HEK293T (cell line): ENCODE results near the gene SEPTIN14.
"Not testable (repeated sequence)": the region's sequence is repeated elsewhere in the genome, so short reads cannot be mapped to it uniquely, and the experiment has no call there.

Experiments used
- ARNT ChIP-seq: fragments of 450-650 bp; IDR thresholded peaks from 2 replicates; pipeline ENCODE4 v1.6.1; 2017; ENCODE audit warnings: mild to moderate bottlenecking
- BHLHE40 ChIP-seq: fragments of 450-650 bp; IDR thresholded peaks from 2 replicates; pipeline ENCODE4 v1.6.1; 2016; ENCODE audit warnings: mild to moderate bottlenecking, moderate library complexity, borderline replicate concordance
- CTBP1 ChIP-seq: fragments of 450-650 bp; IDR thresholded peaks from 2 replicates; pipeline ENCODE4 v1.6.1; 2016; ENCODE audit warnings: borderline replicate concordance
- ELF4 ChIP-seq: fragments of 450-650 bp; IDR thresholded peaks from 2 replicates; pipeline ENCODE4 v1.6.1; 2017; ENCODE audit warnings: antibody characterized with exemption
- FOXA1 ChIP-seq: fragments of 450-650 bp; IDR thresholded peaks from 2 replicates; pipeline ENCODE4 v1.6.1; 2016; ENCODE audit warnings: mild to moderate bottlenecking
- FOXK2 ChIP-seq: fragments of 450-650 bp; IDR thresholded peaks from 2 replicates; pipeline ENCODE4 v1.6.1; 2016; ENCODE audit warnings: mild to moderate bottlenecking
- FOXM1 ChIP-seq: fragments of 450-650 bp; IDR thresholded peaks from 2 replicates; pipeline ENCODE4 v1.6.1; 2017; ENCODE audit warnings: mild to moderate bottlenecking, borderline replicate concordance
- LEF1 ChIP-seq: fragments of 450-650 bp; IDR thresholded peaks from 2 replicates; pipeline ENCODE4 v1.6.1; 2017; ENCODE audit warnings: mild to moderate bottlenecking, borderline replicate concordance
- NFRKB ChIP-seq: fragments of 450-650 bp; IDR thresholded peaks from 2 replicates; pipeline ENCODE4 v1.6.1; 2016; ENCODE audit warnings: mild to moderate bottlenecking, moderate library complexity
- PKNOX1 ChIP-seq: fragments of 450-650 bp; IDR thresholded peaks from 2 replicates; pipeline ENCODE4 v1.6.1; 2016
- SP1 ChIP-seq: fragments of 450-650 bp; IDR thresholded peaks from 2 replicates; pipeline ENCODE4 v1.6.1; 2017
- SUZ12 ChIP-seq: fragments of 450-650 bp; IDR thresholded peaks from 2 replicates; pipeline ENCODE4 v1.6.1; 2016; ENCODE audit warnings: mild to moderate bottlenecking
- TARDBP ChIP-seq: fragments of 450-650 bp; IDR thresholded peaks from 2 replicates; pipeline ENCODE4 v1.6.1; 2016
- ZNF384 ChIP-seq: fragments of 450-650 bp; IDR thresholded peaks from 2 replicates; pipeline ENCODE4 v1.6.1; 2016

GRCh38 chr7:55862652-55863051 is at the start of gene SEPTIN14:
- TF ChIP-seq TARDBP, SP1, ELF4, BHLHE40, SUZ12, FOXK2, PKNOX1, FOXM1, ARNT, FOXA1, NFRKB, CTBP1, LEF1, ZNF384: not testable (repeated sequence)
